ENCODE results near the gene ALOX5. TPM values are rescaled to one million over a fixed set of nuclear protein-coding genes. Genes with fewer than 3 reads are reported as not detected.

The ALOX5 gene
- total and polyA plus RNA-seq, 2 experiments from 2014 or later, result 3.7 to 5.4 TPM

DNA sequence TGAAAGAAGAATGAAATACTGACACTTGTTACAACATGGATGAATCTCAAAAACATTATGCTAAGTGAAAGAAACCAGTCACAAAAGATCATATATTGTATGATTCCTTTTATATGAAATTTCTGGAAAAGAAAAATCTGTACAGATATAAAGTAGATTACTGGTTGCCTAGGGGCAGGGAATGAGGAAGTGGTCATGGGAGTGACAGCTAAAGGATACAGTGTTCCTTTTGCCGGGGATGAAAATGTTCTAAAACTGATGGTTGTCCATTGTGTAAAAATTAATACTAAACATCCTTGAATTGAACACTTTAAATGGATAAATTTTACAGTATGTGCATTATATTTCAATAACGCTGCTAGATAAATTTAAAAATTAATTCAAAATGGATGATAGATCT lies 25.1 kb downstream of the ALOX5 start:
- no peaks in the 10 kb centered on the region for H3K79me2 ChIP-seq (replicated peaks; ENCODE audit: insufficient read depth)
- ATAC-seq (no peak), DNase-seq (ENCODE audit: low spot score) (no peak)
- no peak for TF ChIP-seq CREB1 (CRISPR knock-in tag; IDR thresholded peaks at IDR 0.05; ENCODE audit: low read depth)
- no peaks in the 10 kb centered on the region for H3K4me1 ChIP-seq (ENCODE audit: insufficient read depth)
- H3K36me3 Mint-ChIP-seq (ENCODE audit: low read depth), result peaks cover 11% of the 10 kb centered on the region; the same call in 2 of the 3 replicates
- H3K36me3 ChIP-seq (ENCODE audit: insufficient read depth), result no peaks in the 10 kb centered on the region
- H2AFZ ChIP-seq, result no peak overlapping the region
- H4K20me1 ChIP-seq (replicated peaks; ENCODE audit: insufficient read depth), result no peaks in the 10 kb centered on the region
- H3K27ac ChIP-seq (ENCODE audit: low read depth), result no peak overlapping the region
- peaks cover 14% of the 10 kb centered on the region; the same call in 2 of the 3 replicates for H3K9me3 Mint-ChIP-seq
- no peak overlapping the region for H3K4me3 ChIP-seq
- no peak overlapping the region for H3K4me3 Mint-ChIP-seq
- peaks cover 2% of the 10 kb centered on the region for H3K27me3 Mint-ChIP-seq (ENCODE audit: insufficient read depth, low read depth, poor library complexity)
- H3K27me3 ChIP-seq (ENCODE audit: insufficient read depth), result no peaks in the 10 kb centered on the region
- no peaks in the 10 kb centered on the region for H3F3A ChIP-seq (replicated peaks; ENCODE audit: low read depth)
- H3K27ac Mint-ChIP-seq, result no peak overlapping the region
- no peak overlapping the region for H3K4me2 ChIP-seq
- 0 out of 2 replicates have a peak, but pooled peaks cover 5% of the 10 kb centered on the region for H3K9me2 ChIP-seq (ENCODE audit: insufficient read depth)
- H3K4me1 Mint-ChIP-seq, result no peaks in the 10 kb centered on the region

- peaks cover 15% of the 10 kb centered on the region for H3K4me1 Mint-ChIP-seq
- ATAC-seq (no peak), DNase-seq (ENCODE audit: low spot score) (no peak)
- H3K36me3 Mint-ChIP-seq (ENCODE audit: low read depth), result no peaks in the 10 kb centered on the region
- no peak overlapping the region for H2AFZ ChIP-seq
- no peak overlapping the region for H3K4me3 Mint-ChIP-seq
- H3K27me3 Mint-ChIP-seq (ENCODE audit: insufficient read depth, low read depth, poor library complexity), result peaks cover 4% of the 10 kb centered on the region
- no peaks in the 10 kb centered on the region for H3K27me3 ChIP-seq (ENCODE audit: insufficient read depth)
- peaks cover 11% of the 10 kb centered on the region for H3K4me1 ChIP-seq (ENCODE audit: insufficient read depth)
- H3F3A ChIP-seq (replicated peaks; ENCODE audit: low read depth), result no peaks in the 10 kb centered on the region
- no peaks in the 10 kb centered on the region for H3K9me3 Mint-ChIP-seq
- H3K9me2 ChIP-seq (ENCODE audit: insufficient read depth), result 0 out of 2 replicates have a peak, but pooled peaks cover 5% of the 10 kb centered on the region
- no peaks in the 10 kb centered on the region for H3K36me3 ChIP-seq (ENCODE audit: insufficient read depth)
- no peak overlapping the region for H3K4me3 ChIP-seq
- no peak overlapping the region for H3K27ac Mint-ChIP-seq
- H3K27ac ChIP-seq (ENCODE audit: low read depth), result no peak overlapping the region
- no peaks in the 10 kb centered on the region for H3K79me2 ChIP-seq (replicated peaks; ENCODE audit: insufficient read depth)
- TF ChIP-seq EZH2 (IDR thresholded peaks at IDR 0.05; ENCODE audit: low read depth, unreplicated experiment), result no peak
- TF ChIP-seq REST (IDR thresholded peaks at IDR 0.05; ENCODE audit: unreplicated experiment), result no peak
- no peak for TF ChIP-seq JUNB (IDR thresholded peaks at IDR 0.05; ENCODE audit: unreplicated experiment)
- no peak for TF ChIP-seq ZNF114 (CRISPR knock-in tag; IDR thresholded peaks at IDR 0.05)
- TF ChIP-seq EZH2phosphoT487 (IDR thresholded peaks at IDR 0.05; ENCODE audit: unreplicated experiment), result no peak
- TF ChIP-seq CREB1 (CRISPR knock-in tag; IDR thresholded peaks at IDR 0.05; ENCODE audit: low read depth), result no peak
- no peak for TF ChIP-seq CTCF (conservative IDR thresholded peaks at IDR 0.05; ENCODE audit: low read depth in 2 of 2)
- H4K20me1 ChIP-seq (replicated peaks; ENCODE audit: insufficient read depth), result no peaks in the 10 kb centered on the region
- H3K4me2 ChIP-seq, result no peak overlapping the region
These were observed 29.1 kb downstream of the ALOX5 start for GRCh38 chr10:45403151-45403550.

Data from GM23338 (cell line).